Measurements from ENCODE around the gene ARID1B. TPM values are rescaled to one million over a fixed set of nuclear protein-coding genes. Genes with fewer than 3 reads are reported as not detected.

ARID1B gene
- total and polyA plus RNA-seq, 4 donors: 7.0 to 49.0 (median 24.2) TPM

- no peak for DNase-seq (ENCODE audit: low spot score)
- H3K27me3 ChIP-seq (ENCODE audit: control insufficient read depth in 4 of 4, insufficient read depth in 4 of 4, low read length in 3 of 4): no peaks in the 10 kb centered on the region
- no peak overlapping the region for H3K27ac ChIP-seq (ENCODE audit: low read depth in 1 of 2, low read length in 2 of 2)
- H3K4me3 ChIP-seq (ENCODE audit: low read depth in 1 of 3, low read length in 3 of 3): no peak overlapping the region
- no peaks in the 10 kb centered on the region for H3K9me3 ChIP-seq (ENCODE audit: control insufficient read depth in 4 of 4, low read length in 3 of 4)
- no peaks in the 10 kb centered on the region for H3K36me3 ChIP-seq (ENCODE audit: control insufficient read depth in 4 of 4, insufficient read depth in 3 of 4, low read depth in 1 of 4, low read length in 3 of 4)
- no peak overlapping the region for H3K9ac ChIP-seq (ENCODE audit: low read depth in 1 of 2, low read length in 2 of 2)
- TF ChIP-seq JUND (IDR thresholded peaks at IDR 0.05): no peak
- TF ChIP-seq ZBTB33 (IDR thresholded peaks at IDR 0.05): no peak
- no peak for TF ChIP-seq REST (IDR thresholded peaks at IDR 0.05)
- TF ChIP-seq MAX (IDR thresholded peaks at IDR 0.05): no peak
- no peak for TF ChIP-seq HNF4A (conservative IDR thresholded peaks at IDR 0.05)
- no peak for TF ChIP-seq FOXA2 (IDR thresholded peaks at IDR 0.05)
- TF ChIP-seq SP1 (IDR thresholded peaks at IDR 0.05): no peak
- no peak for TF ChIP-seq NR2F2 (IDR thresholded peaks at IDR 0.05)
- no peak for TF ChIP-seq FOXA1 (IDR thresholded peaks at IDR 0.05)
- no peak for TF ChIP-seq HNF4G (IDR thresholded peaks at IDR 0.05)
- no peak for TF ChIP-seq EGR1 (IDR thresholded peaks at IDR 0.05; ENCODE audit: low read depth in 2 of 2)
- TF ChIP-seq YY1 (IDR thresholded peaks at IDR 0.05): no peak
- TF ChIP-seq ATF3 (IDR thresholded peaks at IDR 0.05): no peak
- no peak for TF ChIP-seq CTCF (IDR thresholded peaks at IDR 0.05; ENCODE audit: low read depth, low read length, missing input control)
- peaks cover 6 to 24% (median 14%) of the 10 kb centered on the region in 4 donors for H3K4me1 ChIP-seq (ENCODE audit: control insufficient read depth in 4 of 4, insufficient read depth in 4 of 4, low read length in 3 of 4)
- WGBS: 97% methylated on average over 2 of the region's 2 CpGs
Observed at GRCh38 chr6:156942266-156942665, 165.1 kb downstream of the ARID1B start.

GRCh38 chr6:156943166-156943565, 166.0 kb downstream of the ARID1B start:
- Histone ChIP-seq H3K4me3 (ENCODE audit: low read depth in 1 of 3, low read length in 3 of 3) (no peak overlapping the region), H3K9ac (ENCODE audit: low read depth in 1 of 2, low read length in 2 of 2) (no peak overlapping the region), H3K36me3 (ENCODE audit: control insufficient read depth in 4 of 4, insufficient read depth in 3 of 4, low read depth in 1 of 4, low read length in 3 of 4) (no peaks in the 10 kb centered on the region), H3K27ac (ENCODE audit: low read depth in 1 of 2, low read length in 2 of 2) (no peak overlapping the region), H3K27me3 (ENCODE audit: control insufficient read depth in 4 of 4, insufficient read depth in 4 of 4, low read length in 3 of 4) (no peaks in the 10 kb centered on the region), H3K9me3 (ENCODE audit: control insufficient read depth in 4 of 4, low read length in 3 of 4) (no peaks in the 10 kb centered on the region), H3K4me1 (ENCODE audit: control insufficient read depth in 4 of 4, insufficient read depth in 4 of 4, low read length in 3 of 4) (peaks cover 6 to 20% (median 14%) of the 10 kb centered on the region in 4 donors)
- WGBS: 96% methylated on average over 6 of the region's 6 CpGs
- no peak for DNase-seq (ENCODE audit: low spot score)
- TF ChIP-seq YY1 (IDR thresholded peaks at IDR 0.05) (no peak), JUND (IDR thresholded peaks at IDR 0.05) (no peak), RAD21 (IDR thresholded peaks at IDR 0.05) (no peak), FOXA2 (IDR thresholded peaks at IDR 0.05) (no peak), MAX (IDR thresholded peaks at IDR 0.05) (no peak), HNF4G (IDR thresholded peaks at IDR 0.05) (no peak), ZBTB33 (IDR thresholded peaks at IDR 0.05) (no peak), HNF4A (conservative IDR thresholded peaks at IDR 0.05) (no peak), FOXA1 (IDR thresholded peaks at IDR 0.05) (no peak), REST (IDR thresholded peaks at IDR 0.05) (no peak), SP1 (IDR thresholded peaks at IDR 0.05) (no peak)

Measured in liver (tissue), 9 donors.